PC-9 (cell line): ENCODE data around the gene TRIM39. TPM values are rescaled to one million over a fixed set of nuclear protein-coding genes. Genes with fewer than 3 reads are reported as not detected.

Source experiments
- BruUV-seq: library from RNA; stranded (reverse); fragments of 400-500 nt; replicated peaks from 2 replicates; lab custom pipeline; 2021; lab: Mats Ljungman, UMichigan
- CTCF ChIA-PET: fragments of 300-600 bp; sonication (Branson Sonifier 250); formaldehyde crosslinking; loops from one replicate; lab custom pipeline; 2022; ENCODE audit warnings: antibody characterized with exemption; lab: Charles Lee
- POLR2A ChIA-PET: fragments of 300-600 bp; sonication (Branson Sonifier 250); formaldehyde crosslinking; loops from one replicate; lab custom pipeline; 2022; ENCODE audit warnings: antibody characterized with exemption; ENCODE audit not compliant: unreplicated experiment; lab: Charles Lee
- DNase-seq, 2 experiments: peaks; one replicate each; pipeline versions ENCODE4 v3.0.0 to v3.0.0-alpha.2; 2015 to 2022; ENCODE audit warnings: mixed read lengths in 1 of 2
- H2AFZ ChIP-seq: fragments of 200-600 bp; sonication (generic); 2 replicates; pipeline ENCODE4 v1.8.1; 2017; ENCODE audit warnings: antibody characterized with exemption
- H3F3A ChIP-seq: fragments of 200-600 bp; sonication (generic); 2 replicates; pipeline ENCODE4 v1.8.1; 2017; ENCODE audit warnings: antibody characterized with exemption, mild to moderate bottlenecking, low read depth; ENCODE audit not compliant: insufficient read depth
- H3K27ac ChIP-seq: fragments of 200-600 bp; sonication (generic); 2 replicates; pipeline ENCODE4 v1.6.1; 2016; ENCODE audit warnings: mixed run types
- H3K27me3 ChIP-seq: fragments of 200-600 bp; sonication (generic); 2 replicates; pipeline ENCODE4 v1.6.1; 2016; ENCODE audit warnings: low read depth, mixed run types; ENCODE audit not compliant: insufficient read depth
- H3K36me3 ChIP-seq: fragments of 200-600 bp; sonication (generic); 2 replicates; pipeline ENCODE4 v1.6.1; 2016; ENCODE audit warnings: low read depth, mixed run types
- H3K4me1 ChIP-seq: fragments of 200-600 bp; sonication (generic); replicated peaks from 2 replicates; pipeline ENCODE4 v1.6.1; 2016; ENCODE audit warnings: mixed run types; ENCODE audit not compliant: insufficient read depth
- H3K4me2 ChIP-seq: fragments of 200-600 bp; sonication (generic); 2 replicates; pipeline ENCODE4 v1.6.1; 2017; ENCODE audit warnings: mixed run types
- H3K4me3 ChIP-seq: fragments of 200-600 bp; sonication (generic); 2 replicates; pipeline ENCODE4 v1.6.1; 2016; ENCODE audit warnings: mixed run types
- H3K79me2 ChIP-seq: fragments of 200-600 bp; sonication (generic); 2 replicates; pipeline ENCODE4 v1.6.1; 2017; ENCODE audit warnings: low read depth, mixed run types
- H3K9me2 ChIP-seq: fragments of 200-600 bp; sonication (generic); 2 replicates; pipeline ENCODE4 v1.8.1; 2017; ENCODE audit warnings: mild to moderate bottlenecking; ENCODE audit not compliant: insufficient read depth
- H3K9me3 ChIP-seq: fragments of 200-600 bp; sonication (generic); 2 replicates; pipeline ENCODE4 v1.8.1; 2016; ENCODE audit warnings: low read depth; ENCODE audit not compliant: insufficient read depth
- H4K20me1 ChIP-seq: fragments of 200-600 bp; sonication (generic); 2 replicates; pipeline ENCODE4 v1.8.1; 2017; ENCODE audit not compliant: insufficient read depth
- EZH2 ChIP-seq: fragments of 200-600 bp; sonication (generic); IDR thresholded peaks from 2 replicates; pipeline ENCODE4 v1.8.0; 2017; ENCODE audit warnings: antibody characterized with exemption, low read depth
- intact Hi-C: fragments of 100-400 bp; cut with micrococcal nuclease; formaldehyde crosslinking; loops from one replicate; pipeline ENCODE4 v1.10.0; 2022; ENCODE audit not compliant: unreplicated experiment
- total RNA-seq: library from RNA; stranded (reverse); gene quantifications from 2 replicates; pipeline ENCODE4 v1.2.3, GENCODE V29; 2021
- TF ChIP-seq, protein P1 (sequence below): fragments of 200-600 bp; sonication (generic); conservative IDR thresholded peaks from 2 replicates; pipeline ENCODE4 v1.6.1; 2017; ENCODE audit warnings: mixed run types, antibody characterized with exemption, mild to moderate bottlenecking, moderate library complexity

TRIM39 gene
- total RNA-seq, 1 experiment from 2014 or later = 14.4 TPM

DNA sequence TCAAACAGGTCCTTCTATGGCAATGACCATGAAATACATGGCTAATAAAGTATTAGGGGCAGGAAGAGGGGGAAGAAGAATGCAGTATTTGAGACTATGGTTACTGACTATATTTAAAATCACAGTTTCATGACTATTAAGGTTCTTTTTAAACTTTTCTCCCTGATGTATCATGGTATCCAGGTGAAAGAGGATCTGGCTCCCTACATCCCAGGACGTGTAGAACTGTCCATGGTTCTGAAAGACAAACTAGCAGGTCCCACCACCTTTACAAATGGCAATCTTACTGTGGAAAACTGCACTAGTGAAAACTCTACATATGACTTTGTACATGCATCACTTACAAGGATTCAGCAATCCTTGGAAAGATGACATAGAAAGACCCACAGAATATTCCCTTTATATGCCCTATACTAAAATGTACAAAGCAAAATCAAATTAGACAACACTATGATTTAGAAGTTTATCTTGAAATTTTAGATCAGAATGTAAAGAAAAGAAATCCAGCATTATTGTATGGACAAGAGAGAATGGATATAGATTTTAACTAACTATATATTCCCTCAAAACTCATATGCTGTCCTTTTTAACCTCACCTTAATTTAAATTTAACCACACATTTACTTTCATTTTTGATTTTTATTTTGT, 51.7 kb downstream of the TRIM39 start:
- no peaks in the 10 kb centered on the region for H3F3A ChIP-seq
- H2AFZ ChIP-seq = no peak overlapping the region
- H3K9me2 ChIP-seq = no peaks in the 10 kb centered on the region
- CTCF ChIA-PET = no interaction called here
- H3K4me2 ChIP-seq = no peak overlapping the region
- H3K4me1 ChIP-seq = no peaks in the 10 kb centered on the region
- H3K27me3 ChIP-seq = peaks cover 49% of the 10 kb centered on the region
- POLR2A ChIA-PET = no interaction called here
- intact Hi-C loops = no loop called here
- no TSS peak for BruUV-seq
- no peaks in the 10 kb centered on the region for H4K20me1 ChIP-seq
- DNase-seq = no peak
- no peaks in the 10 kb centered on the region for H3K9me3 ChIP-seq
- H3K27ac ChIP-seq = no peak overlapping the region
- no peaks in the 10 kb centered on the region for H3K79me2 ChIP-seq
- no peak overlapping the region for H3K4me3 ChIP-seq
- no peaks in the 10 kb centered on the region for H3K36me3 ChIP-seq
- TF ChIP-seq EZH2 = no peak
- TF ChIP-seq, protein P1, sequence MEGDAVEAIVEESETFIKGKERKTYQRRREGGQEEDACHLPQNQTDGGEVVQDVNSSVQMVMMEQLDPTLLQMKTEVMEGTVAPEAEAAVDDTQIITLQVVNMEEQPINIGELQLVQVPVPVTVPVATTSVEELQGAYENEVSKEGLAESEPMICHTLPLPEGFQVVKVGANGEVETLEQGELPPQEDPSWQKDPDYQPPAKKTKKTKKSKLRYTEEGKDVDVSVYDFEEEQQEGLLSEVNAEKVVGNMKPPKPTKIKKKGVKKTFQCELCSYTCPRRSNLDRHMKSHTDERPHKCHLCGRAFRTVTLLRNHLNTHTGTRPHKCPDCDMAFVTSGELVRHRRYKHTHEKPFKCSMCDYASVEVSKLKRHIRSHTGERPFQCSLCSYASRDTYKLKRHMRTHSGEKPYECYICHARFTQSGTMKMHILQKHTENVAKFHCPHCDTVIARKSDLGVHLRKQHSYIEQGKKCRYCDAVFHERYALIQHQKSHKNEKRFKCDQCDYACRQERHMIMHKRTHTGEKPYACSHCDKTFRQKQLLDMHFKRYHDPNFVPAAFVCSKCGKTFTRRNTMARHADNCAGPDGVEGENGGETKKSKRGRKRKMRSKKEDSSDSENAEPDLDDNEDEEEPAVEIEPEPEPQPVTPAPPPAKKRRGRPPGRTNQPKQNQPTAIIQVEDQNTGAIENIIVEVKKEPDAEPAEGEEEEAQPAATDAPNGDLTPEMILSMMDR = no peak

DNA sequence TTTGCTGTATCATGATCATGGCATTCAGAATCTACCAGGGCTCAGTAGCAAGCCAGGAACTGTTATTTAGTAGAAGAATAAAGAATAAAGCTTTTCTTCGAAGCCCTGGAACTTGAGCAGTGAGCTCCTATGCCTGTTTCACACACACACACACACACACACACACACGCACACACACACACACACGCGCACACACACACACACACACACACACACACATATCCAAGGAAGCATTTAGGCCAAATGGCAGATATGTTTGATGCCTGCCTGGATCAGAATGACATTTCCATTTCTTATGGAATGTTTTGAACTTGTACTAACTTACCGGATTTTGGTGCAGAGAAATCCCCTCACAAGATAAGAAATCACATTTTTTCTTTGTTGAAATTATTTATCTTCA, 53.7 kb downstream of the TRIM39 start:
- intact Hi-C loops = no loop called here
- Histone ChIP-seq H3K9me3 (no peaks in the 10 kb centered on the region), H3F3A (no peaks in the 10 kb centered on the region), H2AFZ (no peak overlapping the region), H3K27me3 (peaks cover 42% of the 10 kb centered on the region), H3K4me3 (no peak overlapping the region), H3K9me2 (no peaks in the 10 kb centered on the region), H4K20me1 (no peaks in the 10 kb centered on the region), H3K79me2 (no peaks in the 10 kb centered on the region), H3K27ac (no peak overlapping the region), H3K4me1 (no peaks in the 10 kb centered on the region), H3K36me3 (no peaks in the 10 kb centered on the region), H3K4me2 (no peak overlapping the region)
- TF ChIP-seq, protein P1 = no peak
- TF ChIP-seq EZH2 = no peak
- ChIA-PET POLR2A (no interaction called here), CTCF (no interaction called here)
- BruUV-seq = no TSS peak
- no peak for DNase-seq

DNA sequence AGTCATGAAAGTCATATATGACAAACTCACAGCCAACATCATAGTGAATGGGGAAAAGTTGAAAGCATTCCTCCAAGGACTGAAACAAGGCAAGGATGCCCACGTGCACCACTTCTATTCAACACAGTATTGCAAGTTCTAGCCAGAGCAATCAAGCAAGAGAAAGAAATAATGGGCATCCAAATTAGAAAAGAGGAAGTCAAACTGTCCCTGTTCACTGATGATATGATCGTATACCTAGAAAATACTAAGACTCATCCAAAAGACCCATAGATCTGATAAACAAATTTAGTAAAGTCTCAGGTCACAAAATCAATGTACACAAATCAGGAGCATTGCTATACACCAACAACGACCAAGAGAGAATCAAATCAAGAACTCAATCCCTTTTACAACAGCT, 59.4 kb downstream of the TRIM39 start:
- Histone ChIP-seq H3K79me2 (no peaks in the 10 kb centered on the region), H3K27me3 (peaks cover 40% of the 10 kb centered on the region), H3K4me3 (no peak overlapping the region), H3K4me2 (no peak overlapping the region), H3K36me3 (no peaks in the 10 kb centered on the region), H3K4me1 (no peaks in the 10 kb centered on the region), H3F3A (no peaks in the 10 kb centered on the region), H2AFZ (no peak overlapping the region), H4K20me1 (no peaks in the 10 kb centered on the region), H3K9me3 (no peaks in the 10 kb centered on the region), H3K9me2 (no peaks in the 10 kb centered on the region), H3K27ac (no peak overlapping the region)
- DNase-seq = no peak
- intact Hi-C loops = no loop called here
- ChIA-PET POLR2A (no interaction called here), CTCF (no interaction called here)
- no TSS peak for BruUV-seq
- TF ChIP-seq EZH2 = no peak
- TF ChIP-seq, protein P1 = no peak
